CD1c-positive myeloid dendritic cell (primary cell): ENCODE data around the gene LYPD5.
"Not testable (repeated sequence)": the region's sequence is repeated elsewhere in the genome, so short reads cannot be mapped to it uniquely, and the experiment has no call there.

Source experiments
- DNase-seq: peaks from one replicate; pipeline ENCODE4 v3.0.0-alpha.2; 2016; ENCODE audit errors: extremely low spot score

Gene LYPD5

GRCh38 chr19:43806401-43806800 is 4.2 kb upstream of the LYPD5 start:
- DNase-seq: not testable (repeated sequence)

GRCh38 chr19:43804432-43804831 is 2.2 kb upstream of the LYPD5 start:
- DNase-seq: no peak

- no peak for DNase-seq
Measured at GRCh38 chr19:43799502-43800142, 2.6 kb downstream of the LYPD5 start.

- peak; percentile 22 for DNase-seq
Measured at GRCh38 chr19:43798546-43799409, 3.5 kb downstream of the LYPD5 start.

- no peak for DNase-seq
Measured at GRCh38 chr19:43798026-43798545, 4.2 kb downstream of the LYPD5 start.

GRCh38 chr19:43797556-43797955 is 4.7 kb downstream of the LYPD5 start:
- DNase-seq: no peak

- no peak for DNase-seq
Measured at GRCh38 chr19:43797118-43797517, 5.1 kb downstream of the LYPD5 start.

GRCh38 chr19:43790587-43790986 is 11.7 kb downstream of the LYPD5 start:
- peak; percentile 46 for DNase-seq

- DNase-seq: peak; percentile 70
Measured at GRCh38 chr19:43789029-43789428, 13.2 kb downstream of the LYPD5 start.

- no peak for DNase-seq
Measured at GRCh38 chr19:43786665-43787064, 15.6 kb downstream of the LYPD5 start.

- DNase-seq: peak; percentile 89
Measured at GRCh38 chr19:43784981-43785808, 17.1 kb downstream of the LYPD5 start.

GRCh38 chr19:43784241-43784980 is 17.8 kb downstream of the LYPD5 start:
- peak; percentile 68 for DNase-seq

GRCh38 chr19:43783636-43784035 is 18.6 kb downstream of the LYPD5 start:
- no peak for DNase-seq

- DNase-seq: no peak
Measured at GRCh38 chr19:43782689-43783231, 19.5 kb downstream of the LYPD5 start.

GRCh38 chr19:43782311-43782660 is 20.0 kb downstream of the LYPD5 start:
- no peak for DNase-seq

- no peak for DNase-seq
Measured at GRCh38 chr19:43781630-43782310, 20.5 kb downstream of the LYPD5 start.

GRCh38 chr19:43780706-43781525 is 21.3 kb downstream of the LYPD5 start, which contains the start of gene KCNN4:
Gene KCNN4, minus strand, starts transcription at chr19:43780973. Its CDS starts 112 bp downstream, at chr19:43780861.
- DNase-seq: peak; percentile 78

GRCh38 chr19:43779820-43780219 is 22.4 kb downstream of the LYPD5 start:
- DNase-seq: no peak

- DNase-seq: peak; percentile 64
Measured at GRCh38 chr19:43779147-43779819, 23.0 kb downstream of the LYPD5 start.
